Measurements from ENCODE around the gene VTI1B.
"Not testable (repeated sequence)": the region's sequence is repeated elsewhere in the genome, so short reads cannot be mapped to it uniquely, and the experiment has no call there.

Gene VTI1B

GRCh38 chr14:67627519-67627918 is 46.9 kb downstream of the VTI1B start:
- DNase-seq (ENCODE audit: low read depth) = no peak

- not testable (repeated sequence) for DNase-seq (ENCODE audit: low read depth)
Measured at GRCh38 chr14:67626131-67626530, 48.3 kb downstream of the VTI1B start.

GRCh38 chr14:67623114-67623513 is 51.3 kb downstream of the VTI1B start:
- no peak for DNase-seq (ENCODE audit: low read depth)

GRCh38 chr14:67622675-67623074 is 51.8 kb downstream of the VTI1B start:
- no peak for DNase-seq (ENCODE audit: low read depth)

- DNase-seq (ENCODE audit: low read depth) = no peak
Measured at GRCh38 chr14:67620217-67620785, 54.1 kb downstream of the VTI1B start.

GRCh38 chr14:67619446-67620216 is 54.8 kb downstream of the VTI1B start, which contains the start of gene ARG2:
TSS of gene ARG2 (plus strand) at chr14:67619920. CDS start at chr14:67619978, 58 bp downstream.
- DNase-seq (ENCODE audit: low read depth) = peak; percentile 97

- peak; percentile 13 for DNase-seq (ENCODE audit: low read depth)
Measured at GRCh38 chr14:67618617-67619063, 55.8 kb downstream of the VTI1B start.

- DNase-seq (ENCODE audit: low read depth) = no peak
Measured at GRCh38 chr14:67610491-67610890, 63.9 kb downstream of the VTI1B start.

GRCh38 chr14:67609642-67610310 is 64.7 kb downstream of the VTI1B start:
- no peak for DNase-seq (ENCODE audit: low read depth)

GRCh38 chr14:67607646-67608045 is 66.8 kb downstream of the VTI1B start:
- DNase-seq (ENCODE audit: low read depth) = no peak

- DNase-seq (ENCODE audit: low read depth) = no peak
Measured at GRCh38 chr14:67602995-67603545, 71.4 kb downstream of the VTI1B start.

GRCh38 chr14:67602076-67602475 is 72.4 kb downstream of the VTI1B start:
- no peak for DNase-seq (ENCODE audit: low read depth)

GRCh38 chr14:67600562-67600974 is 73.9 kb downstream of the VTI1B start:
- not testable (repeated sequence) for DNase-seq (ENCODE audit: low read depth)

- peak; percentile 91 for DNase-seq (ENCODE audit: low read depth)
Measured at GRCh38 chr14:67599698-67600561, 74.5 kb downstream of the VTI1B start, which contains the start of gene PIGH. TSS of gene PIGH (minus strand) at chr14:67600268. CDS start at chr14:67600203, 65 bp downstream.
